K562 (cell line): ENCODE results near the gene ABCB10. TPM values are rescaled to one million over a fixed set of nuclear protein-coding genes. Genes with fewer than 3 reads are reported as not detected.

Experiments
- ATAC-seq: fragments of 200-7000 bp; cut with Tn5 transposase; 3 replicates; pipeline ENCODE4 v1.9.1; 2020; ENCODE audit warnings: moderate library complexity
- BruUV-seq: library from RNA; stranded (reverse); fragments of 400-500 nt; replicated peaks from 2 replicates; lab custom pipeline; 2021; lab: Mats Ljungman, UMichigan
- CTCF ChIA-PET: fragments of 300-600 bp; formaldehyde crosslinking; extraction: SDS; loops from one replicate; lab custom pipeline; 2021; ENCODE audit warnings: low intra/inter-chr PET ratio; lab: Yijun Ruan, JAX
- POLR2A ChIA-PET: fragments of 300-600, 350-650 bp; sonication (Branson Sonifier 250); formaldehyde crosslinking; extraction: SDS; loops from one replicate; lab custom pipeline; 2021; ENCODE audit warnings: antibody characterized with exemption, inconsistent platforms; lab: Yijun Ruan, JAX
- DNase-seq, 4 experiments: peaks; one replicate each; pipeline versions ENCODE4 v3.0.0 to v3.0.0-alpha.2; 2011 to 2018; ENCODE audit warnings: low spot score in 3 of 4, mixed read lengths in 3 of 4; ENCODE audit errors: extremely low read depth in 1 of 4
- FAIRE-seq: peaks from 2 replicates; lab custom pipeline; 2011; peaks lifted over from hg19 to GRCh38; lab: Jason Lieb, UNC
- H2AFZ ChIP-seq: 2 replicates; pipeline ENCODE4 v1.6.0; 2011; ENCODE audit warnings: low read depth, low read length, control low read depth, inconsistent platforms
- H3K27ac ChIP-seq: fragments of 200-600 bp; 3 replicates; pipeline ENCODE4 v1.8.0; 2011; ENCODE audit warnings: low read depth, mild to moderate bottlenecking, control low read depth, inconsistent platforms, low read length, moderate library complexity, mixed read lengths; ENCODE audit errors: extremely low read depth
- H3K27me3 ChIP-seq, 2 experiments: fragments of 300-600 bp in 1 of 2; 2 replicates in 1 of 2; 3 replicates in 1 of 2; pipeline versions ENCODE4 v1.6.0 to v1.8.0; 2011; ENCODE audit warnings: inconsistent platforms in 2 of 2, low read length in 2 of 2, mild to moderate bottlenecking in 1 of 2, mixed read lengths in 1 of 2, moderate library complexity in 1 of 2; ENCODE audit not compliant: control insufficient read depth in 2 of 2, insufficient read depth in 2 of 2
- H3K36me3 ChIP-seq: fragments of 300-600 bp; 3 replicates; pipeline ENCODE4 v1.8.0; 2011; ENCODE audit warnings: mild to moderate bottlenecking, low read length, inconsistent platforms; ENCODE audit not compliant: control insufficient read depth, insufficient read depth
- H3K4me1 ChIP-seq, 2 experiments: fragments of 200-600 bp in 1 of 2; replicated peaks in 1 of 2; 2 replicates in 1 of 2; 3 replicates in 1 of 2; pipeline versions ENCODE4 v1.5.1 to v1.8.0; 2011; ENCODE audit warnings: inconsistent platforms in 2 of 2, low read length in 2 of 2, mild to moderate bottlenecking in 1 of 2, mixed read lengths in 1 of 2, moderate library complexity in 1 of 2; ENCODE audit not compliant: control insufficient read depth in 2 of 2, insufficient read depth in 2 of 2
- H3K4me2 ChIP-seq: 2 replicates; pipeline ENCODE4 v1.6.1; 2011; ENCODE audit warnings: low read length, control low read depth, inconsistent platforms, mixed read lengths; ENCODE audit not compliant: insufficient read depth
- H3K4me3 ChIP-seq: fragments of 200-600 bp; sonication (generic), shearing (Covaris generic); 2 replicates; pipeline ENCODE4 v1.5.1; 2016; ENCODE audit warnings: control low read depth, inconsistent platforms
- H3K79me2 ChIP-seq: fragments of 200-600 bp; 3 replicates; pipeline ENCODE4 v1.8.0; 2011; ENCODE audit warnings: low read length, inconsistent platforms; ENCODE audit not compliant: control insufficient read depth, insufficient read depth
- H3K9ac ChIP-seq, 2 experiments: 2 replicates each; pipeline versions ENCODE4 v1.6.0 to v1.6.1; 2011; ENCODE audit warnings: low read depth in 2 of 2, low read length in 2 of 2, control low read depth in 1 of 2, inconsistent platforms in 1 of 2, mild to moderate bottlenecking in 1 of 2, mixed read lengths in 1 of 2; ENCODE audit not compliant: insufficient read depth in 1 of 2
- H3K9me1 ChIP-seq: one replicate; pipeline ENCODE4 v1.6.0; 2011; ENCODE audit warnings: inconsistent platforms, mild to moderate bottlenecking, low read length, moderate library complexity; ENCODE audit not compliant: control insufficient read depth, insufficient read depth
- H3K9me3 ChIP-seq: replicated peaks from 2 replicates; pipeline ENCODE4 v1.5.1; 2011; ENCODE audit warnings: low read depth, low read length, inconsistent platforms; ENCODE audit not compliant: control insufficient read depth, insufficient read depth
- H4K20me1 ChIP-seq: replicated peaks from 2 replicates; pipeline ENCODE4 v1.6.1; 2011; ENCODE audit warnings: low read length, inconsistent platforms, mixed read lengths; ENCODE audit not compliant: control insufficient read depth, insufficient read depth
- ARHGAP35 ChIP-seq: fragments of 450-650 bp; IDR thresholded peaks from 2 replicates; pipeline ENCODE4 v1.6.1; 2018; ENCODE audit not compliant: partially characterized antibody
- HEY1 ChIP-seq: fragments of 250-450 bp; sonication (Bioruptor Pico); IDR thresholded peaks from 2 replicates; pipeline ENCODE4 v1.5.0; 2020; ENCODE audit warnings: mild to moderate bottlenecking, moderate library complexity, borderline replicate concordance
- KAT7 ChIP-seq: sonication (generic); formaldehyde crosslinking; IDR thresholded peaks from 2 replicates; pipeline ENCODE4 v1.8.0; 2022; ENCODE audit warnings: missing genetic modification reagents, mild to moderate bottlenecking, borderline replicate concordance
- MAX ChIP-seq: sonication (generic); formaldehyde crosslinking; IDR thresholded peaks from 2 replicates; pipeline ENCODE4 v1.9.0; 2022; ENCODE audit warnings: mild to moderate bottlenecking, missing genetic modification reagents
- PHTF2 ChIP-seq: fragments of 250-450 bp; sonication (Bioruptor Pico); IDR thresholded peaks from 2 replicates; pipeline ENCODE4 v1.5.0; 2021; ENCODE audit warnings: mild to moderate bottlenecking
- RCOR1 ChIP-seq, 2 experiments: IDR thresholded peaks; 2 replicates each; pipeline ENCODE4 v1.6.1; 2012; ENCODE audit warnings: low read depth in 2 of 2, low read length in 2 of 2, borderline replicate concordance in 1 of 2, improper control_type of control experiment in 1 of 2
- RFX7 ChIP-seq: fragments of 250-450 bp; sonication (Bioruptor Pico); IDR thresholded peaks from 2 replicates; pipeline ENCODE4 v1.5.1; 2021; ENCODE audit warnings: mild to moderate bottlenecking
- TAL1 ChIP-seq: fragments of 450-650 bp; IDR thresholded peaks from 2 replicates; pipeline ENCODE4 v1.6.1; 2016; ENCODE audit warnings: mild to moderate bottlenecking
- ZNF395 ChIP-seq: fragments of 200-800 bp; sonication (Bioruptor generic); IDR thresholded peaks from 2 replicates; pipeline ENCODE4 v1.6.1; 2017; ENCODE audit warnings: missing genetic modification characterization, missing compliant biosample characterization
- ZNF445 ChIP-seq: fragments of 250-450 bp; sonication (Bioruptor Pico); IDR thresholded peaks from 2 replicates; pipeline ENCODE4 v1.4.0; 2020; ENCODE audit warnings: low read depth, mild to moderate bottlenecking, moderate library complexity
- ZNF780A ChIP-seq: fragments of 250-450 bp; sonication (Bioruptor Pico); IDR thresholded peaks from 2 replicates; pipeline ENCODE4 v1.5.0; 2021; ENCODE audit warnings: mild to moderate bottlenecking
- WGBS: fragments of 100-300 bp; shearing (Covaris generic); methylation state at CpG from one replicate; pipeline ENCODE4 v1.1.6; 2016; ENCODE audit warnings: low coverage, mixed read lengths; ENCODE audit not compliant: insufficient coverage; ENCODE audit errors: missing lambda C conversion rate; 5-methylcytosine and 5-hydroxymethylcytosine counted together
- in situ Hi-C: fragments of 300-500 bp; cut with MboI; formaldehyde crosslinking; loops from 4 replicates; pipeline ENCODE4 v1.15.0; 2018; ENCODE audit warnings: inconsistent platforms, mixed read lengths
- intact Hi-C: fragments of 100-400 bp; cut with micrococcal nuclease; formaldehyde crosslinking; loops from 2 replicates; pipeline ENCODE4 v1.14.2; 2022
- polyA plus RNA-seq, 8 experiments: library from polyadenylated mRNA; depleted of rRNA in 4 of 8; stranded (reverse) in 5 of 8; unstranded in 3 of 8; fragments of >200 nt; fragmentation: Nextera tagmentation in 2 of 8; fragmentation: Illumina TruSeq in 1 of 8; extraction: Ambion mirVana in 2 of 8; extraction: Trizol in 1 of 8; gene quantifications; 2 replicates each; pipeline versions ENCODE4 v1.2.1 to v1.2.3, GENCODE V29; 2011 to 2014; ENCODE audit warnings: inconsistent platforms in 1 of 8, missing spikeins in 1 of 8
- total RNA-seq, 7 experiments: library from RNA; depleted of rRNA in 6 of 7; stranded (reverse); fragments of >200 nt in 6 of 7; fragmentation: Illumina TruSeq in 2 of 7; extraction: Trizol in 2 of 7; gene quantifications; 2 replicates each; pipeline versions ENCODE4 v1.2.1 to v1.2.3, GENCODE V29; 2011 to 2021; ENCODE audit warnings: low replicate concordance in 1 of 7

ABCB10 gene
- total and polyA plus RNA-seq, 9 of the 15 experiments (the other 6 are each of a cell fraction or from before 2014, with no cell fraction given) = 12.4 to 54.8 (median 36.4) TPM

- Histone ChIP-seq H3K4me3 (no peak overlapping the region), H3K9ac (no peak overlapping the region), H4K20me1 (peaks cover 20% of the 10 kb centered on the region; the same call in 1 of the 2 replicates), H3K9me3 (no peaks in the 10 kb centered on the region), H3K27ac (no peak overlapping the region), H3K27me3 (no peaks in the 10 kb centered on the region), H3K79me2 (peaks cover 37% of the 10 kb centered on the region), H2AFZ (no peak overlapping the region), H3K9me1 (no peaks in the 10 kb centered on the region), H3K4me1 (peaks cover 8 to 10% of the 10 kb centered on the region in 2 experiments; a peak in 3 of 5 replicates), H3K36me3 (peaks cover 61% of the 10 kb centered on the region), H3K4me2 (no peak overlapping the region)
- POLR2A ChIA-PET = interaction anchor here (0.5 to 0.6 kb wide), 2 partner anchors 210 to 1556 kb away, joined by 3 read pairs; no protein-coding TSS in a partner anchor
- CTCF ChIA-PET = no interaction called here
- BruUV-seq = no TSS peak
- FAIRE-seq (no peak), DNase-seq (no peak), ATAC-seq (no peak)
- intact Hi-C loops (no loop called here), in situ Hi-C loops (no loop called here)
- TF ChIP-seq ARHGAP35 (no peak), ZNF395 (CRISPR knock-in tag) (no peak), HEY1 (CRISPR knock-in tag) (no peak), TAL1 (no peak), MAX (CRISPR knock-in tag) (no peak), ZNF445 (CRISPR knock-in tag) (no peak), KAT7 (CRISPR knock-in tag) (no peak), ZNF780A (CRISPR knock-in tag) (no peak), PHTF2 (CRISPR knock-in tag) (no peak), RFX7 (CRISPR knock-in tag) (no peak), RCOR1 (IDR thresholded peaks at IDR 0.05; ENCODE audit: borderline replicate concordance in 1 of 2, low read depth in 2 of 2, low read length in 2 of 2) (no peak)
- 97% methylated on average over 7 of the region's 7 CpGs for WGBS
These were observed 11.0 kb downstream of the ABCB10 start for GRCh38 chr1:229547542-229547941.
